ENCODE results near the gene HTR5A.

HTR5A gene

GRCh38 chr7:155059703-155060102, 10.4 kb upstream of the HTR5A start:
- no peak overlapping the region for H3K4me3 ChIP-seq (ENCODE audit: low read depth, low read length)
- TF ChIP-seq CTCF (IDR thresholded peaks at IDR 0.05; ENCODE audit: borderline replicate concordance, insufficient read depth, low read depth, low read length): no peak

- TF ChIP-seq CTCF (IDR thresholded peaks at IDR 0.05; ENCODE audit: borderline replicate concordance, insufficient read depth, low read depth, low read length): no peak
- H3K4me3 ChIP-seq (ENCODE audit: low read depth, low read length): no peak overlapping the region
These were observed 7.7 kb upstream of the HTR5A start for GRCh38 chr7:155062411-155062810.

- H3K4me3 ChIP-seq (ENCODE audit: low read depth, low read length): no peak overlapping the region
- TF ChIP-seq CTCF (IDR thresholded peaks at IDR 0.05; ENCODE audit: borderline replicate concordance, insufficient read depth, low read depth, low read length): no peak
These were observed 5.9 kb upstream of the HTR5A start for GRCh38 chr7:155064186-155064585.

DNA sequence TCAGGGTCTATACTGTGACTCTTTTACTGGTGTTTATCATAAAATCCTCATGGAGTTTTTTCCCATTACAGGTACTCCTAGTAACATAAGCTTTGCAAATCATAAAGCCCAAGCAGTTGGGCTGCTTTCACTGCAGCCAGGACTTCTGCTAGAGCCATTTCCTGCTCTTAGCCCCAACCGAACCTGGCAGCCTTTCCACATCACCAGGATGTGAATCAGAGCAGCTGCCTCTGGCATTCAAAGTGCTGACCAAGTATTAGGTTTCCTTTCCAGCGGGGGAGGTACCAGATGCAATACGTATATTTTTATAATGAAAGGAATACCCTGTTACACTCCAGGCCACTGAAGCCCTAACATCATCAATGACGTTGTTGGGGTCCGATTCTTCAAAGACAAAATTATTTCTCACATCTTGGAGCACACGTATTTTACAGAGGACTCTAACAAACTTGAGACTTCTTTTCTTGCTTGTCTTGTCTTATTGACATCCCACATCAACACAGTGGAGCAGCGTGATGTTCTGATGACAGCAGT, 3.6 kb upstream of the HTR5A start:
- TF ChIP-seq CTCF (IDR thresholded peaks at IDR 0.05; ENCODE audit: borderline replicate concordance, insufficient read depth, low read depth, low read length): no peak
- H3K4me3 ChIP-seq (ENCODE audit: low read depth, low read length): no peak overlapping the region

DNA sequence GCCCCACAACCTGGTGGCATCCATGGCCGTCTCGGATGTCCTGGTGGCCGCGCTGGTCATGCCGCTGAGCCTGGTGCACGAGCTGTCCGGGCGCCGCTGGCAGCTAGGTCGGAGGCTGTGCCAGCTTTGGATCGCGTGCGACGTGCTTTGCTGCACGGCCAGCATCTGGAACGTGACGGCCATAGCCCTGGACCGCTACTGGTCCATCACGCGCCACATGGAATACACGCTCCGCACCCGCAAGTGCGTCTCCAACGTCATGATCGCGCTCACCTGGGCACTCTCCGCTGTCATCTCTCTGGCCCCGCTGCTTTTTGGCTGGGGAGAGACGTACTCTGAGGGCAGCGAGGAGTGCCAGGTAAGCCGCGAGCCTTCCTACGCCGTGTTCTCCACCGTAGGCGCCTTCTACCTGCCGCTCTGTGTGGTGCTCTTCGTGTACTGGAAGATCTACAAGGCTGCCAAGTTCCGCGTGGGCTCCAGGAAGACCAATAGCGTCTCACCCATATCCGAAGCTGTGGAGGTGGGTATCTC, 1.1 kb downstream of the HTR5A start:
- no peak for TF ChIP-seq CTCF (IDR thresholded peaks at IDR 0.05; ENCODE audit: borderline replicate concordance, insufficient read depth, low read depth, low read length)
- H3K4me3 ChIP-seq (ENCODE audit: low read depth, low read length): no peak overlapping the region

DNA sequence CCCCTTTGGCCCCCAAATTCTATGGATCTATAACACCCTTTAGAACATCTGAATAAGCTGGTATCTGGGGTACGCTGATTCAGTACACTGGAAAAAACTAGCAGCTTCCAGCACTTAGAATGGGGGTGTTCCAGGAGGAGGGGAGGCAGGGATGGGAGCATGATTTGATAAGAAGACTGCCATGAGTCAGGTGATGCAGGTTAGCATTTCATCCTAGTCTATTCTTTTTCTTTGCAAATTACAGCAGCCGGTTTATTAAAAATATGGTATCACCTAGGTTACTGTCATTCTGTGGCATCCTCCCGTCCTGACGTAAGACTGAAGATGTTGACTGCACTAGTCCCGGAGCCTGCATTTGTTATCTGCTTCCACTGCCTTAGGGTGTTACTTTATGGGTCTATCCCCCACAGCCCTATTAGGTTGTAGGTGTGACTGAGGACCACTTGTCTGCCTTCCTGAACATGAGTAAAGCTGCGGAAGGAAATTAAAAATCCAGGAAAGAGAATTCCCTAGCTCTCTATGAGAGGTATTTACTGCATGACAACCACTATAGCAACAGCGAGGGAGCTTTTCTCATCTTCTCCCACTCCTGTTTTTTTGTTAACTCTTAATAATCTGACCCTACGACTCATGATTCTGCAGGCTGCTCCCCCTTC, 1.9 kb downstream of the HTR5A start:
- no peak for TF ChIP-seq CTCF (IDR thresholded peaks at IDR 0.05; ENCODE audit: borderline replicate concordance, insufficient read depth, low read depth, low read length)
- H3K4me3 ChIP-seq (ENCODE audit: low read depth, low read length): no peak overlapping the region

DNA sequence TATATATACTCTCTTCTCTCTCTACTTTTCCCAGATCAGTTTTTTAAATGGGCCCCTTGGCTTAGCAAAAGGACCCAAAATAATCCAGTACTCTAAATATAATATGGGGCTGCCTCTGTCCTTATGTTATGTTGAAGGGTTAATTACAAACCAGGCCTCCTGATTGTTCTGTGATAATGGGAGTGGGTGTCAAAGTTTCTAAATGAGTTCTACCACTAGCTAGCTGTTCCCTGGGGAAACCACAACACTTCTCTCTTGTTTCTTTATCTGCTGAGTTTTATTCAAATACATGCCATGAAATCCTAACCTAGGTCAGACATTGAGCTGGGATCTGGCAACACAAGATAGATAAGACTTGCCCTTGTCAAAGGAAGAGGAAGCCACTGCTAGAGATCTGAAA, 3.8 kb downstream of the HTR5A start:
- no peak overlapping the region for H3K4me3 ChIP-seq (ENCODE audit: low read depth, low read length)
- no peak for TF ChIP-seq CTCF (IDR thresholded peaks at IDR 0.05; ENCODE audit: borderline replicate concordance, insufficient read depth, low read depth, low read length)
